Lung (tissue), 12 donors: ENCODE results near the gene SMARCC2. TPM values are rescaled to one million over a fixed set of nuclear protein-coding genes. Genes with fewer than 3 reads are reported as not detected.

ENCODE experiments used
- ATAC-seq: fragments of 200-7000 bp; cut with Tn5 transposase; one replicate; pipeline ENCODE4 v1.9.1; 2020; ENCODE audit warnings: moderate number of reproducible peaks; ENCODE audit not compliant: insufficient read depth, low FRiP score
- DNase-seq, 3 donors: peaks; one replicate each; pipeline ENCODE4 v3.0.0-alpha.2; 2013 to 2017
- H3K27ac ChIP-seq, 2 donors: one replicate each; pipeline ENCODE4 v1.5.1; 2013; ENCODE audit warnings: mild to moderate bottlenecking in 2 of 2, moderate library complexity in 2 of 2, control low read depth in 1 of 2, inconsistent platforms in 1 of 2, low read depth in 1 of 2, low read length in 1 of 2
- H3K27me3 ChIP-seq, 3 donors: one replicate each; pipeline ENCODE4 v1.5.1; 2013; ENCODE audit warnings: low read length in 2 of 3; ENCODE audit not compliant: control insufficient read depth in 3 of 3, insufficient read depth in 3 of 3
- H3K36me3 ChIP-seq, 4 donors: one replicate each; pipeline ENCODE4 v1.5.1; 2013; ENCODE audit warnings: low read length in 4 of 4, mild to moderate bottlenecking in 1 of 4, moderate library complexity in 1 of 4; ENCODE audit not compliant: control insufficient read depth in 4 of 4, insufficient read depth in 4 of 4
- H3K4me1 ChIP-seq, 5 donors: one replicate each; pipeline ENCODE4 v1.5.1; 2013; ENCODE audit warnings: low read length in 5 of 5, mild to moderate bottlenecking in 2 of 5, moderate library complexity in 1 of 5; ENCODE audit not compliant: control insufficient read depth in 5 of 5, insufficient read depth in 5 of 5
- H3K4me3 ChIP-seq: one replicate; pipeline ENCODE4 v1.5.1; 2013; ENCODE audit warnings: mild to moderate bottlenecking, control low read depth, moderate library complexity
- H3K9ac ChIP-seq, 2 donors: one replicate each; pipeline ENCODE4 v1.5.1; 2013; ENCODE audit warnings: low read length in 2 of 2, control low read depth in 1 of 2; ENCODE audit not compliant: insufficient read depth in 1 of 2
- H3K9me3 ChIP-seq, 4 donors: one replicate each; pipeline ENCODE4 v1.5.1; 2013; ENCODE audit warnings: low read length in 3 of 4, mild to moderate bottlenecking in 1 of 4, moderate library complexity in 1 of 4; ENCODE audit not compliant: control insufficient read depth in 4 of 4, insufficient read depth in 3 of 4
- CTCF ChIP-seq: IDR thresholded peaks from 2 replicates; pipeline ENCODE4 v1.5.1; 2012; ENCODE audit warnings: mild to moderate bottlenecking; ENCODE audit errors: control extremely low read depth, extremely low read depth
- WGBS, 2 donors: extraction: QIAGEN DNeasy Blood & Tissue Kit; methylation state at CpG; one replicate each; pipeline ENCODE4 v1.1.7; 2013; 5-methylcytosine and 5-hydroxymethylcytosine counted together
- polyA plus RNA-seq, 2 donors: library from polyadenylated mRNA; stranded (reverse); fragments of 200-250 nt; gene quantifications; one replicate each; pipeline ENCODE4 v1.2.1, GENCODE V29; 2013
- total RNA-seq, 2 donors: library from RNA; depleted of rRNA in 1 of 2; stranded (reverse); fragments of >200 nt in 1 of 2; gene quantifications; one replicate each; pipeline ENCODE4 v1.2.1, GENCODE V29; 2014 to 2021
- donor health status: control.
- donor health status: control.
- donor health status: Bipolar disorder and iron deficiency.
- donor health status: healthy.
- donor health status: DM: yes; HTN: yes; CAD: no.

SMARCC2 gene
- total and polyA plus RNA-seq, 4 donors, result 23.9 to 97.5 (median 47.7) TPM

GRCh38 chr12:56163533-56164344 lies 25.5 kb downstream of the SMARCC2 start:
- Histone ChIP-seq H3K27me3 (no peaks in the 10 kb centered on the region), H3K9me3 (no peaks in the 10 kb centered on the region), H3K27ac (no peak overlapping the region), H3K36me3 (peaks cover 17 to 66% (median 64%) of the 10 kb centered on the region in 4 donors), H3K4me3 (no peak overlapping the region), H3K4me1 (peaks cover 0 to 18% (median 15%) of the 10 kb centered on the region in 5 donors), H3K9ac (no peak overlapping the region)
- 72 to 81% methylated on average over 11 of the region's 11 CpGs for WGBS, 2 donors
- DNase-seq (no peak), ATAC-seq (no peak)
- TF ChIP-seq CTCF, result no peak

- Histone ChIP-seq H3K9ac (no peak overlapping the region), H3K9me3 (no peaks in the 10 kb centered on the region), H3K4me3 (no peak overlapping the region), H3K27me3 (no peaks in the 10 kb centered on the region), H3K4me1 (peaks cover 0 to 18% (median 15%) of the 10 kb centered on the region in 5 donors), H3K27ac (peak overlapping the region in 1 of 2 donors; percentile 13), H3K36me3 (peaks cover 14 to 67% (median 57%) of the 10 kb centered on the region in 4 donors)
- DNase-seq, result no peak
- ATAC-seq, result no peak
- WGBS, 2 donors, result 68 to 73% methylated on average over 11 of the region's 11 CpGs
- TF ChIP-seq CTCF, result no peak
Measured at GRCh38 chr12:56162468-56163290, 26.6 kb downstream of the SMARCC2 start.

GRCh38 chr12:56161690-56162351 lies 27.5 kb downstream of the SMARCC2 start:
- no peak for ATAC-seq
- no peak for DNase-seq
- H3K9me3 ChIP-seq, result no peaks in the 10 kb centered on the region
- peak overlapping the region in 1 of 2 donors; percentile 12 for H3K27ac ChIP-seq
- no peak for TF ChIP-seq CTCF
- H3K36me3 ChIP-seq, result peaks cover 10 to 62% (median 53%) of the 10 kb centered on the region in 4 donors
- H3K27me3 ChIP-seq, result no peaks in the 10 kb centered on the region
- WGBS, 2 donors, result 75 to 83% methylated on average over 10 of the region's 10 CpGs
- H3K4me3 ChIP-seq, result no peak overlapping the region
- H3K4me1 ChIP-seq, result peaks cover 0 to 23% (median 17%) of the 10 kb centered on the region in 5 donors
- H3K9ac ChIP-seq, result no peak overlapping the region
